Mesendoderm (in vitro differentiated cells): Measurements from ENCODE around the gene SPSB1.

ENCODE experiments used
- DNase-seq: peaks from one replicate; pipeline ENCODE4 v3.0.0; 2013
- H2AK5ac ChIP-seq: 2 replicates; pipeline ENCODE4 v1.6.1; 2013; ENCODE audit warnings: low read length, inconsistent platforms
- H2BK120ac ChIP-seq: 2 replicates; pipeline ENCODE4 v1.6.1; 2013; ENCODE audit warnings: low read depth, mild to moderate bottlenecking, low read length, moderate library complexity, mixed read lengths
- H2BK15ac ChIP-seq: replicated peaks from 2 replicates; pipeline ENCODE4 v1.6.1; 2013; ENCODE audit warnings: low read depth, mild to moderate bottlenecking, moderate library complexity
- H2BK5ac ChIP-seq: 2 replicates; pipeline ENCODE4 v1.6.1; 2013; ENCODE audit warnings: low read length, inconsistent platforms
- H3K18ac ChIP-seq: 2 replicates; pipeline ENCODE4 v1.6.1; 2013; ENCODE audit warnings: mild to moderate bottlenecking, low read length, mixed read lengths
- H3K23ac ChIP-seq: one replicate; pipeline ENCODE4 v1.6.1; 2013; ENCODE audit warnings: low read length
- H3K27ac ChIP-seq: 2 replicates; pipeline ENCODE4 v1.5.1; 2013; ENCODE audit warnings: low read depth, mild to moderate bottlenecking, inconsistent platforms, low read length, moderate library complexity
- H3K27me3 ChIP-seq: 2 replicates; pipeline ENCODE4 v1.6.1; 2013; ENCODE audit warnings: low read length, control low read depth, mild to moderate bottlenecking, inconsistent platforms; ENCODE audit not compliant: insufficient read depth, poor library complexity
- H3K36me3 ChIP-seq: 2 replicates; pipeline ENCODE4 v1.6.1; 2013; ENCODE audit warnings: low read length, inconsistent platforms; ENCODE audit not compliant: control insufficient read depth, insufficient read depth
- H3K4ac ChIP-seq: one replicate; pipeline ENCODE4 v1.6.1; 2013; ENCODE audit warnings: low read depth, mild to moderate bottlenecking, low read length, moderate library complexity
- H3K4me1 ChIP-seq: 2 replicates; pipeline ENCODE4 v1.6.1; 2013; ENCODE audit warnings: low read depth, low read length, inconsistent platforms; ENCODE audit not compliant: control insufficient read depth
- H3K4me2 ChIP-seq: 2 replicates; pipeline ENCODE4 v1.6.1; 2013; ENCODE audit warnings: low read length
- H3K4me3 ChIP-seq: 2 replicates; pipeline ENCODE4 v1.5.1; 2013; ENCODE audit warnings: mild to moderate bottlenecking, low read length
- H3K56ac ChIP-seq: one replicate; pipeline ENCODE4 v1.6.1; 2013; ENCODE audit warnings: low read length
- H3K79me1 ChIP-seq: 2 replicates; pipeline ENCODE4 v1.6.1; 2013; ENCODE audit warnings: low read length, inconsistent platforms
- H3K79me2 ChIP-seq: 2 replicates; pipeline ENCODE4 v1.6.1; 2013; ENCODE audit warnings: mild to moderate bottlenecking, low read length; ENCODE audit not compliant: control insufficient read depth, insufficient read depth
- H3K9ac ChIP-seq: 2 replicates; pipeline ENCODE4 v1.6.1; 2013; ENCODE audit warnings: low read length, inconsistent platforms
- H4K5ac ChIP-seq: one replicate; pipeline ENCODE4 v1.6.1; 2013; ENCODE audit warnings: low read length
- H4K8ac ChIP-seq: one replicate; pipeline ENCODE4 v1.6.1; 2013; ENCODE audit warnings: low read depth, mild to moderate bottlenecking, control low read depth, low read length, moderate library complexity
- WGBS: extraction: QIAGEN DNeasy Blood & Tissue Kit; methylation state at CpG from one replicate; pipeline ENCODE4 v1.1.7; 2013; ENCODE audit warnings: low lambda C conversion rate, missing lambda C conversion rate; ENCODE audit not compliant: insufficient coverage; ENCODE audit errors: extremely low coverage; 5-methylcytosine and 5-hydroxymethylcytosine counted together

Gene SPSB1

DNA sequence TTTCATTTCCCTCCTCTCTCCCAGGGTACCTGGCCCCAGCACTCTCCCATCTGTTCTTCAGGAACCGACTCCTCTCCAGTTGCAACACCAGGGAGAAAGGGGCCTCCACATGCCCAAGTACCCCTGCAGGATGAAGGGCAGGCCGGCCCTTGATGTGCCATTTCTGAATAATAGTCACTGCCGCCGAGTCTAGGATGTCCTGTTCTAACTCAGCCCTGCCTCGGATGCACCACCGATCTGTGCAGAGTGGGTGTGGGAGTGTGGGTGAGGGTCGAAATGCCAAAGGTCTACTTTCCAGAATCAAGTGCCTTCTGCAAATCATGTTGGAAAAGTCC, 25.4 kb upstream of the SPSB1 start:
- no peak overlapping the region for H2AK5ac ChIP-seq

DNA sequence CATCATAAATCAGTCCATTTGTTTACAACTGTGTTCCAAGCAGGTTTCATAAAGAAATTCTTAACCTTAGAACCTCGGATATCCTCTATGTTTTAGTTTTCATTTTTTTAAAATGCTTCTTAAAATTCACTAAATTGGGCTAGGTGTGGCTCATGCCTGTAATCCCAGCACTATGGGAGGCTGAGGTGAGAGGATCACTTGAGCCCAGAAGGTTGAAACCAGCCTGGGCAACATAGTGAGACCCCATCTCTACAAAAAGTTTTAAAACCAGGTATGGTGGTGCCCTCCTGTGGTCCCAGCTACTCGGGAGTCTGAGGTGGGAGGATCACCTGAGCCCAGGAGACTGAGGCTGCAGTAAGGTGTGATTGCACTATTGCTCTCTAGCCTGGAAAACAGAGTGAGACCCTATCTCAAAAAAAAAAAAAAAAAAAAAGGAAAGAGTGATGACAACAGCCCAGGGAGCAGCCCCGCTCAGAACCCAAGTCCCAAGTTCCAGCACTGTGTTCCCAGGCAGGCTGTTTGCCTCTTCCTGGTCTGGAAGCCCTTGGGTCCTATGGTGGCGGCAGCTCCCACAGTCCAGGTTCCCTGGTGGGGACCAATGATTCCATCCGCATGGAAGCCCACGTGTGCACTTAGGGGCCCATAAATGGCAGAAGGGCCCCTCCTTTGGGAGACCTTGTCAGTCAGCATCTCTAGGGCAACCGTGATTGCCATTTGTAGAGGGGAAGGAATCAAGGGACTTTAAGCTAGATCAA, 24.7 kb upstream of the SPSB1 start:
- H3K4ac ChIP-seq = no peak overlapping the region
- H3K79me2 ChIP-seq = no peaks in the 10 kb centered on the region
- H4K5ac ChIP-seq = no peak overlapping the region
- H4K8ac ChIP-seq = no peak overlapping the region
- H2BK15ac ChIP-seq = no peak overlapping the region
- H2BK120ac ChIP-seq = no peak overlapping the region
- no peak overlapping the region for H2AK5ac ChIP-seq
- H3K9ac ChIP-seq = no peak overlapping the region
- H3K56ac ChIP-seq = no peak overlapping the region
- no peak overlapping the region for H2BK5ac ChIP-seq
- no peak overlapping the region for H3K27ac ChIP-seq
- no peak overlapping the region for H3K23ac ChIP-seq
- no peaks in the 10 kb centered on the region for H3K27me3 ChIP-seq
- H3K36me3 ChIP-seq = no peaks in the 10 kb centered on the region
- H3K18ac ChIP-seq = no peak overlapping the region
- H3K79me1 ChIP-seq = no peaks in the 10 kb centered on the region
- no peak overlapping the region for H3K4me3 ChIP-seq
- WGBS = no CpG with 5 or more reads among the region's 7 CpGs
- no peak overlapping the region for H3K4me2 ChIP-seq
- no peaks in the 10 kb centered on the region for H3K4me1 ChIP-seq
- no peak for DNase-seq

More for the DNA sequence above, 25.4 kb upstream of the SPSB1 start:
- Histone ChIP-seq H3K18ac (no peak overlapping the region), H3K4me3 (no peak overlapping the region), H2BK5ac (no peak overlapping the region), H3K9ac (no peak overlapping the region), H3K4me2 (no peak overlapping the region), H3K79me2 (no peaks in the 10 kb centered on the region), H3K4me1 (no peaks in the 10 kb centered on the region), H3K36me3 (no peaks in the 10 kb centered on the region), H3K56ac (no peak overlapping the region), H4K5ac (no peak overlapping the region), H3K27me3 (no peaks in the 10 kb centered on the region), H3K27ac (no peak overlapping the region), H3K4ac (no peak overlapping the region), H3K23ac (no peak overlapping the region), H4K8ac (no peak overlapping the region), H2BK15ac (no peak overlapping the region), H3K79me1 (no peaks in the 10 kb centered on the region), H2BK120ac (no peak overlapping the region)
- no CpG with 5 or more reads among the region's 7 CpGs for WGBS
- DNase-seq = no peak

DNA sequence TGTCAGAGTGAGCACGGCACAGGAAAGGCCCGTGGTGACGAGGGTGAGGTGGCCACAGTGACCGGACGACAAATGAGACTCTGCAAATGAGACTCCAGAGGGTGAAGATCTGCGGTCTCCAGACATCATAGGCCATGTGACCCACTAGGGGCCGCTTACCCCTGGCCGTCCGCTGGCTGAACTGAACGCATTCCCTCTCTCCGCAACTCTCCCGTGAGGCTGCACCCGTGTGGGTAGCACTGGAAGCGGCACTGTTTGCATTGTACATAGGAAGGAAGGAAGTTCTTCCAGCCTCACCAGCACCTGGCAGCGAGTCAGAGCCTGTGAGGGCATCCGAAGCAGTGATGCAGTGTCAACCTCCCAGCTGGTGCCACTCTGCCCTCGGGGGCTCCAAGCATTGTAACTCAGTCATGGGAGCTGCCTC, 23.6 kb upstream of the SPSB1 start:
- no peak overlapping the region for H3K9ac ChIP-seq
- H3K27ac ChIP-seq = no peak overlapping the region
- no CpG with 5 or more reads among the region's 17 CpGs for WGBS
- H2AK5ac ChIP-seq = no peak overlapping the region
- no peak overlapping the region for H3K4me2 ChIP-seq
- no peaks in the 10 kb centered on the region for H3K27me3 ChIP-seq
- H3K4me3 ChIP-seq = no peak overlapping the region
- no peak for DNase-seq
- H3K36me3 ChIP-seq = no peaks in the 10 kb centered on the region
- H3K18ac ChIP-seq = no peak overlapping the region
- no peaks in the 10 kb centered on the region for H3K4me1 ChIP-seq
- no peak overlapping the region for H4K8ac ChIP-seq
- H3K23ac ChIP-seq = no peak overlapping the region
- no peak overlapping the region for H2BK120ac ChIP-seq
- no peak overlapping the region for H4K5ac ChIP-seq
- no peak overlapping the region for H2BK5ac ChIP-seq
- H3K56ac ChIP-seq = no peak overlapping the region
- no peak overlapping the region for H2BK15ac ChIP-seq
- no peak overlapping the region for H3K4ac ChIP-seq
- no peaks in the 10 kb centered on the region for H3K79me2 ChIP-seq
- H3K79me1 ChIP-seq = no peaks in the 10 kb centered on the region

DNA sequence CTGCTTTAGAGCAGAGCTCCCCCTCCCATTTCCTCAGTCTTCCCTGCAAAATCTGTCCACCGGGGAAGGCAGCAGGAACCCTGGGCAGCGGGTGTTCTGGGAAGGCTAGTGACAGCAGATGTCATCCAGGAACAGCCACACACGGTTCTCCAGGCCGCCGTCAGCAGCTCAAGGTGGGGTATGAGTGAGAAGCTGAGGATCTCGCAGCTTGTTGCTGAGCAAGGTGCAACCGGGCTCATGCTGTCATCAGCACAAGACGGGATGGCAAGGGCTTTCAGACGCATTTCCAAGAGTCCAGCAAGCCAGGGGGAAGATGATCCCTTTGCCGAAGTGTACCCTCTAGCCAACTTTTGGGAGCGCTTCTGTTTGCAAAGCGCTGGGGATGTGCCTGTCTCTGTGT, 23.0 kb upstream of the SPSB1 start:
- Histone ChIP-seq H3K18ac (no peak overlapping the region), H3K27ac (no peak overlapping the region), H3K9ac (no peak overlapping the region), H2AK5ac (no peak overlapping the region), H2BK15ac (no peak overlapping the region), H3K23ac (no peak overlapping the region), H3K79me1 (no peaks in the 10 kb centered on the region), H2BK5ac (no peak overlapping the region), H3K56ac (no peak overlapping the region), H3K4me3 (no peak overlapping the region), H4K8ac (no peak overlapping the region), H3K4me2 (no peak overlapping the region), H3K79me2 (no peaks in the 10 kb centered on the region), H2BK120ac (no peak overlapping the region), H3K36me3 (no peaks in the 10 kb centered on the region), H3K4me1 (no peaks in the 10 kb centered on the region), H3K4ac (no peak overlapping the region), H3K27me3 (no peaks in the 10 kb centered on the region), H4K5ac (no peak overlapping the region)
- no CpG with 5 or more reads among the region's 12 CpGs for WGBS
- DNase-seq = no peak

DNA sequence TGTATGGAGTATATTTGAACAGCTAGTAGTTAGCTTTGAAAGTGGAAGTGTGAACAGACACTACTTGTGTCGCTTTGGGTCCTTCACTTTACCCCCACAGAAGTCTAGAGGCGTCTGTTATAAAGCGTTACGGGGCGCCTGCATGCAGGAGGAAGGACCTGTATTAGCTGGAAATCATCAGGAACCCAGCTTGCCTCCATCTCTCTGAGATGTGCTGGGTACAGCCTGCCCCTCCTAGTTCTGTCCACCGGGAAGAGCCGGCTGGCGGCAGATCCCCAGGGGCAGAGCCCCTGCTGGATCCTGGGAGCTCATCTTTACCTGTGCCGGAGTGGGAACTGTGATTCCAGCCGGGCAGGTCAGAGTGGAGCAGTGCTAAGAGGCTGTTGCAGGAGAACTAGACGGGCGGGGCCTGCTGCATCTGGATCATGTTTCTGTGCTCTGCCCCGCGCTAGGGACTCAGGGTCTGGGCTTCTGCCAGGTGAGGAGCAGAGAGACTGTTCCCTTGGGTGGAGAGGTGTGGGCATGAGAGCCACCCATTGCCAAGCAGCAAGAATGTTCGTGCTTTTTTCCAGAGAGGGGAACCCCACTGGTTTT, 22.3 kb upstream of the SPSB1 start:
- Histone ChIP-seq H3K4me1 (no peaks in the 10 kb centered on the region), H3K18ac (no peak overlapping the region), H3K27me3 (no peaks in the 10 kb centered on the region), H2BK15ac (no peak overlapping the region), H3K4me3 (no peak overlapping the region), H3K36me3 (no peaks in the 10 kb centered on the region), H3K4me2 (no peak overlapping the region), H4K8ac (no peak overlapping the region), H3K23ac (no peak overlapping the region), H2AK5ac (no peak overlapping the region), H3K56ac (no peak overlapping the region), H3K27ac (no peak overlapping the region), H3K79me2 (no peaks in the 10 kb centered on the region), H2BK120ac (no peak overlapping the region), H3K9ac (no peak overlapping the region), H4K5ac (no peak overlapping the region), H3K4ac (no peak overlapping the region), H2BK5ac (no peak overlapping the region), H3K79me1 (no peaks in the 10 kb centered on the region)
- no CpG with 5 or more reads among the region's 15 CpGs for WGBS
- DNase-seq = no peak

DNA sequence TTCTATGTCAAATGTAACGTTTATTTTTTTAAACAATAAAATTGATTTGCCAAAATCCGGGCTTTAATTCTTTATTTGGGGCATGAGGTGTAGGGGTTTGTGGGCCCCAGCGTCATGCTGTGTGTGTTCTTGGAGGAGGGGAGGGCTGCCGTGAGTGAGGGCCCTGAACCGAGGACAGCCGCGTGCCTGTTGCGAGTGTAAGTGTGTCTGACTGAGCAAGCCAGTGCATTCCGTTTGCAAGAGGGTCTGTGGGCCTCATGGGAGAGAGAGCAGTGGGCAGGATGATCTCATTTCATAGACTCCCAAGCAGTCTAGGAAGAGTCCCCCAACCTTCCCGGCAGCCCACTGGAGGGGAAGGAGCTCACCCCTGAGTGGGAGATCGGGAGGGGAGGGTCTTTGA, 21.4 kb upstream of the SPSB1 start:
- Histone ChIP-seq H3K79me1 (no peaks in the 10 kb centered on the region), H2BK5ac (no peak overlapping the region), H3K79me2 (no peaks in the 10 kb centered on the region), H3K4me1 (no peaks in the 10 kb centered on the region), H3K56ac (no peak overlapping the region), H3K9ac (no peak overlapping the region), H4K8ac (no peak overlapping the region), H3K36me3 (no peaks in the 10 kb centered on the region), H3K27me3 (no peaks in the 10 kb centered on the region), H4K5ac (no peak overlapping the region), H3K23ac (no peak overlapping the region), H3K18ac (no peak overlapping the region), H2AK5ac (no peak overlapping the region), H2BK120ac (no peak overlapping the region), H3K4me3 (no peak overlapping the region), H3K27ac (no peak overlapping the region), H3K4me2 (no peak overlapping the region), H2BK15ac (no peak overlapping the region), H3K4ac (no peak overlapping the region)
- no CpG with 5 or more reads among the region's 11 CpGs for WGBS
- DNase-seq = no peak
